DMS79 treated with DMSO at 0.1 percent for 48 hours (cell line): ENCODE measurements around the gene RAI14.
A peak's percentile ranks its signal among the peaks of the same experiment; 100 is the strongest.

Source experiments
- DNase-seq: peaks from one replicate; lab custom pipeline; 2025; lab: John Stamatoyannopoulos, UW

Gene RAI14

GRCh38 chr5:34854459-34855174 lies 198.5 kb downstream of the RAI14 start:
- peak; percentile 81 for DNase-seq

GRCh38 chr5:34857161-34857560 lies 201.0 kb downstream of the RAI14 start:
- DNase-seq, result no peak

GRCh38 chr5:34857894-34858293 lies 201.8 kb downstream of the RAI14 start:
- no peak for DNase-seq

- DNase-seq, result no peak
Measured at GRCh38 chr5:34858790-34859189, 202.7 kb downstream of the RAI14 start.

- DNase-seq, result no peak
Measured at GRCh38 chr5:34859253-34859652, 203.1 kb downstream of the RAI14 start.

GRCh38 chr5:34863946-34864345 lies 207.8 kb downstream of the RAI14 start:
- DNase-seq, result no peak

- DNase-seq, result no peak
Measured at GRCh38 chr5:34865091-34865490, 209.0 kb downstream of the RAI14 start.

- DNase-seq, result no peak
Measured at GRCh38 chr5:34866989-34867471, 210.9 kb downstream of the RAI14 start.

- DNase-seq, result no peak
Measured at GRCh38 chr5:34867660-34868059, 211.5 kb downstream of the RAI14 start.

GRCh38 chr5:34868791-34869190 lies 212.7 kb downstream of the RAI14 start:
- DNase-seq, result no peak

GRCh38 chr5:34869256-34869655 lies 213.1 kb downstream of the RAI14 start:
- no peak for DNase-seq

GRCh38 chr5:34870382-34870781 lies 214.3 kb downstream of the RAI14 start:
- no peak for DNase-seq

GRCh38 chr5:34876275-34876674 lies 220.1 kb downstream of the RAI14 start:
- DNase-seq, result no peak

- DNase-seq, result no peak
Measured at GRCh38 chr5:34881246-34881645, 225.1 kb downstream of the RAI14 start.
